GM18858 (cell line): ENCODE measurements around the gene TNFSF4.

ENCODE experiments used
- ATAC-seq: cut with Tn5 transposase; IDR thresholded peaks from one replicate; pipeline ENCODE4 v1.9.1; 2021; ENCODE audit not compliant: unreplicated experiment

The TNFSF4 gene

DNA sequence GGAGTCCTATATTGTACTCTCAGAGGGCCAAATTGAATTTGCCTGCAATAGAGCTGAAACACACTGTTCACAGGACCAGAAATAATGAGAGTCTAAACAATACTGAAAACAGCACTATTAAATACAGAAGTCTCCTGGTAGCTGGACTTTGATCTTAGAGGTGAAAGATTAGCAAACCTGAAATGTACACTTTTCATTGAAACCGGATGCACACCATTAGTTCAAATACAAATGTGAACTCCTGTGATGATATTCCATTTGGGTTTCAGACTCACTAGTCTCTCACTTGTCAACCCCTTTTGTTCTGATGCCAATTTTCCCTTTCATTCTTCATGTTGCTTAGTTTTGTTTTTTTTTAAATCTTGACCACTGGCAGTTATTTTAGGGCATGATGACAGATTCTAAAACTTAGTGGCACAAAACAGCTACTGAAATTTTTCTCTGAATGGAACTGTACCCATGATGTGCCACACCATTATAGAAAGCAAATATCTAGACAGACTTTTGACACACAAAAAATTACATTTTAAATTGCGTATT is 5.9 kb upstream of the TNFSF4 start:
- ATAC-seq, result peak; percentile 83

DNA sequence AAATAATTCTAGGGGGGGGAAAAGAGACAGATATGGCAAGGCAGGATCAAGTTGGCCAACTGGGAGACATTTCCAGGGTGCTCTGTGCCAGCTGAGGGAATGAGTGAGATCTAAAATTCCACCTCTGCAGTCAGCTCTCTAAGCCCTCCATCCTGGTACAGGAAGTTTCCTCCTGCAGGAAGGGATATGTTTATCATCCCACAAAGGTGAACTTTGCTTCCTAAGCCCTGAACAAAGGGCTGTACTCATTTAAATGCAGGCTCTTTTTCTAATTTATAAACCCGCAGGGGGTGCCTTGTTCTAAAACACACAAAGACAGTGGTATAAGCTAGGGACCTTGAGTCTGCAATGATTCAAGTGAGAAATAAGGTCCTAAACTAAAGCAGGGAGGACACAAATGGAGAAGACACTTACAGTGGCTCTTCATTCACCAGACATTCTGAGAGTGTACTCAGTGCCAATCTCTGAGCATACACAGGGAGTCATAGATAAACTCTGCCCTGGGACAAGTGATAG is 3.6 kb upstream of the TNFSF4 start:
- no peak for ATAC-seq

DNA sequence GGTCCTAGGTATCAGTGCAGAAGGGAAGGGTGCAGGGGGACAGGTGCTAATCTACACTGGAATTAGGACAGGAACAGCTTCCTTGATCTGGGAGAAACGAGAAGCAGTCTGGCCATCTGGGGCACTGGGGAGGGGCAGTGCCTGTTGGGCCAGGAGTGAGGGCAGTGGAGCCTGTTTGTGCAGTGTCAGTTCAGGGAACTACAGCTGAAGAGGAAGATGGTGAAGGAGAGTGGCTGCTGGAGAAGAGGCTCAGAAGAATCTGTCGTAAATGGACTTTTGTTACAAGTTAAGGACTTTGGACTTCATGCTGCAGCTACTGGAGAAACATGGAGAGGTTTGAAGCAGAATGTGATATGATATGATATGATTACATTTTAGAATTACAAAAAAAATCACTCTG is 3.2 kb upstream of the TNFSF4 start:
- ATAC-seq, result no peak

DNA sequence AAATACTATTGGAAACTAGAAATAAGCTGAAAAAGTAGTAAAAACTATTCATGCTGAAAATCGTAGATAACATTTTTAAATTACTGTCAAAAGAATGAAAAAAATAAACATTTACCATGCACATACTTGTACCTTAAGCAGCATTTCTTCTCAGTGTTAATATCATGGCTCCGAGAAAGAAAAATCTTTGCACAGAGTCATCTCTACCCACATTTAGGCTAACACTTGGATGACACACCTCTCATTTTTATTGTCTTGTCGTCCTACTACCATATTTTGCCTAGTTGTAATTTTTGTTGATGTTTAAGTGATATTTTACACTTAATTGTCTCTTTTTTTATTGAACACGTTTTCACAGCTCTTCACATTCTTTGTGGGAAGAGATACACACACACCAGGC is 1.7 kb upstream of the TNFSF4 start:
- ATAC-seq, result no peak

DNA sequence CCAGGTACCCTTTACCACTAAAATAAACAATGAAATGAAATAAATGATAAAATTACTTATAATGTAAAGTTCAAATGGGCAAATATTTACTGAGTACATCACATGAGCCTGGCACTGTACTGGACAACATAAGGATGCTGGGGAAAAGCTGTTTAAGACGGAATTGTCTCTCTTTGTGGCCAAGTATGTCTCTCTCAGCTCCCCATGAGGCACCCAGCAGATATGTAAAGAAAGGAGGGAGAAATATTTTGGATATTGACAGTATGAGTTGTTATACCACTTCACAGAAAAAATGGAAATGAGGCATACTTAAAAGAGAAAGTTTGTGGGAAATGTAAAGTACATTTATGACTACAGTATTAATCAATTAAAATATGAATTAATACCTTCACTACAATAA is 1.0 kb upstream of the TNFSF4 start:
- no peak for ATAC-seq

DNA sequence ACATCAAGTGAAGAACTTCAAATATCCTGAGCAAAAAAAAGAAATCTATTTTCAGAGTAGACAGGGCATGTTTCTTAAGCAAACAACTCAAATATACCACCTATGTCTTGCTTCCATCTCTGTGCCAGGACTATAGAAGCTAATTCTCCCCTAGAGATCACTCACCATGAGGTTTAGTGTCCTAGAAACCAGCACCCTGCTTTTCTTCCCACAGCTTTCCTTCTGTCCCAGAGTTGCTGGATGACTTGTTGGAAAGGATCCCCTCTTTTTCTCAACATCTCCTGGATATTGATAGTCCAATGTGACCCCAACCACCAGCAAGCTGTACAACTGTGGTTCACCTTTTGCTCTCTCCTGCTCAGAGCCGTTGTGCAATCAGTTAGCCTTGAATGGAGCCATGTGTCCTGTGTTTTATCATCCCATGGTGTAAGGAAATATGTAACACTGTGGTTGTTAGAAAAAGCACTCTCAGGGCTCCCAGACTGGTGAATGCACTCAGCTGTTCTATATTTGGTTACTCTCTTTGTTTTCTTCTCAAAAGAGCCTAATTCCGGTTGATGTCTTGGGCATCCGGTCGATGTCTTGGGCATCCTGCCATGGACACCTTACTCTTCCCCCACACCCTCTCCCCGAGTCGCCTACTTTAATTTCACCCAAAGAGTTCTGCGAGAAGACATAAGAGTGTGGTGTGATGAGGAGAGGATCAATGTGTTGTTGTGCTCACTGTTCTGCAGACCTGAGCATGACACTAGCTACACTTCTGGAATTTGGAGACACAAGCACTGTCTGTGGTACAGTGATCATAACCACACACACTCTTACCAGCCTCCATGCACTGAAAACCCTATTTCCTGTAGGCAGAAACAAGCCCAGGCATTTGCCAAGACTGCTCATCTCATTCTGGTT is 1.7 kb downstream of the TNFSF4 start:
- peak; percentile 48 for ATAC-seq

DNA sequence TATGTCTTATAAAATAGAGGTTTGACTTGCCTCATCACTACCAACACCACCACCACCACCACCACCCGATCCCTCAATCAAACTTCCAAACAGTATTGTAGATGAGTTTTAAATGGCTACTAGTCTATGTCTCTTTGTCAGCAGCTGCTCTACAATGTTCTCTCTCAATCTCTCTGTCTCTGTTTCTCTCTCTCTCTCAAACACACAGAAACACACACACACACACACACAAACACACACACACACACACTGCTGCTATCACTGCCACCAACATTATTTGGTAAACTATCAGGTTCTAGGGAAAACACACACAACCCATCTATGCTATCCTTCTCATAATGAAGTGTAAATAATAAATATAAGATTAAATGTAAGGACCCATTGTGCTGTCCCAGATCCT is 2.4 kb downstream of the TNFSF4 start:
- ATAC-seq, result no peak

DNA sequence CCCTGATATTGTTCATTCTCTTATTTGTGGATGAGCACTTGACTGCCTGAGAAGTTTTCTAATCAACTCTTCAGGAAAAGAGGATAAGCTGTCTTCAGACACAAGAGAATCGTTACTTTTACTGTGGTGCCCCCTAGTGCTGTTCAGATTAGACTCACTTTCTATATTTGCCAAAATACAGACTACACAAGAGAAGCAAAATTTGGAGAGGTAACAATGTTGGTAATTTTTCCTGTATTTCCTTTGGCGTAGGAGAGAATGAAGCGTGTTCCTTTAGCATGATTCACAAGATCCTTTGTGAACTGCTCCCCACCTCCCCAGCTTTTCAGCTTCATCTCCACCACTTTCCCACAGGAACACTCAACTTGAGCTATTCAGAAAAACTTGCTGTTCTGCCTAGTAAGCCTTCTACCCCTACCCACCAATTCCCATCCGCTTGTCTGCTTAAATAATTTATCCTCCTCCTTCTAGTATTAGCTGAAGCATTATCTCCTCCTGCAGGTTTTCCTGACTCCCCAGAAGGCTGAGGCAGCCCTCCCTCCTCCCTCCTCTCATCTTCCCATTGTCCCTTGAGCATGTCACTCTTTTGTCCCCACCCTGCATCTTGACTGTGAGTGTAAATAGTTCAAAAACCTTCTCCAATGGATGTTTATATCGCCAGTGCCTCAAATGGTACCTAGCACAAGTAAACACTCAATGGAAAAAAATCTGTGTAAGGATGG is 4.5 kb downstream of the TNFSF4 start:
- no peak for ATAC-seq

DNA sequence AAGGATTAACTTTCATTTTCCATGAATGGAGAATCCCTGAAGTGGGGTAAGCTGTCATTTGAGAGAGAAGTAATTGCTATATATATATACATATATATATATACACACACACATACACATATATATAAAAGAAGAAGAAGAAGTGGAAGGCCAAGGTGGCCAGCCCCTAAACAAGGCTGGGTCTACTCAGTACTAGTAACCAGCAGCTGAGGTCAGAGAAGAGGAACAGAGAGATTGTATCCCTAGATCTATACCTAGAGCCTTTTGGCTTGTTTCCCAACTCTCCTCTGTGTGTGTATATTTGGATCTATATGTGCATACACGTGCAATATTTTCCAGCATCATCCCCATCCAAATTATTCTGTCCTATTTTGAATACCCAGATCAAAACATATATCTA is 5.2 kb downstream of the TNFSF4 start:
- no peak for ATAC-seq

DNA sequence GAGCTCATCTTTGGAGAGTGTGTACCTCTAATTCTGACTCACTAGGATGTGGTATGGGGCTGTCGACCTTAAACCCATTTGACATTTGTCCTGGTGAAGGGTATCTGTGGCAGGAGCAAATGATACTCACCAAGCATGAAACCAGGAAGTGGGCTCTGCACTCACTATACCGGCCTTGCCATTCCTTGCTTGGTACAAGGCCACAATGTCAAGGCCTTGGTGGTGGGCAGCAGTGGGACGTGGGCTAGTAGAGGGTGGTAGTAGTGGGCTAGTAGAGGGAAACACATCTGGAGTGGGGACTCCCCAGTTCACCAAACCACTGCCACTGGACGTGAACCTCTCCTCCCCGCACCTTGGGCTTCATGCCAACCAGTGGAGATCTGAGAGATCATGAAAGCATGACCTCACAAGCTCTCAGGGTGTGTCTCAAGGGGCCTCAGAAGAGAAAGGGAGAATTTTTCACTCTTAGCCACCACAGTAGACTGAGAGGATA is 11.5 kb downstream of the TNFSF4 start:
- peak; percentile 66 for ATAC-seq

DNA sequence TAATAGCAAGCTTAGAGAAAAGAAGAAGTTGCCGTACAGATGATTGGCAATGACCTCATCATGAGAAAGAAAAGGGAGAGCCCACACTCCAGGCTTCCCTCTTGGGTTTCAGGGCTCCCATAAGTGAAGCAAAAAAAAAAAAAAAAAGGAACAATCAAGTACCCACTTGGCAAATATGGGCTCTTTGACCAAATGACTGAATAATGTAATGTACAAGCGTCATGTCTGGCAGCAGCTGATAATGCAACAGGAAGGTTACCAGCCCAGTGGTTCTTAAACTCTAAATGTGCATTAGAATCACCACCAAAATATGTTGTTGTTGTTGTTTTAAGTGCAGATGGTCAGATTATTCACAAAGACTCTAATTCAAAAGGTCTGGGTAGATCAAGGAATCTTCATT is 13.5 kb downstream of the TNFSF4 start:
- ATAC-seq, result no peak

DNA sequence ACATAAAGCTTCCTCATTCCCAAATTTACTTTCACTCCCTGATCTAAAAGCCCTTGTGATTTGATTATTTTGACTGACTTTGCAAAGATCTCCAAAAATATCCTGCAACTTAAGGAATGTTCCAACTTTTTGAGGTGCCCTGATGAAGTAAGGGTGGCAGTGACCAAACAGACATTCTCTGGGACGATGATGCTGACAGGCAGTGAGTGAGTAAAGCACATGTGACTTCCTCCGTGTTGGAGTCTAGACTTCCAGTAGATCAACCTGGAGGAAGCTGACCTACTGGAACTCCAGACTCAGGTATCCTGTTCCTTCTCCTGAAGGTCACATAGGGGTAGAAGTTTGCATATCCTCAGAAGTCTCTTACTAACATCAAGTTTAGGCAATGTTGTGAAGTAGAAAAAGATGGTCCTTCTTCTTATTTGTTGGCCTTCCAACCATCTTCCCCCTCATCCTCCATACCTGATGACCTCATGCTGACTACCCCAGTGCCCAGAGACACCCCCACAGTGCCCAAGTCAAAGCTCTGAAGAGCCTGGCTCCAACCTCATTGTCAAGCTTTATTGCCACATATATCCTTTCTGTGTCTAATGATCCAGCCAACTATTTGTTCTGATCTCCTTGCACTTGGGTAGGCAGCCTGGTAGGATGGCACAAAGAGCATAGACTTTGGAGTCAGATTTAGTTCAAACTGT is 16.0 kb downstream of the TNFSF4 start:
- ATAC-seq, result no peak

DNA sequence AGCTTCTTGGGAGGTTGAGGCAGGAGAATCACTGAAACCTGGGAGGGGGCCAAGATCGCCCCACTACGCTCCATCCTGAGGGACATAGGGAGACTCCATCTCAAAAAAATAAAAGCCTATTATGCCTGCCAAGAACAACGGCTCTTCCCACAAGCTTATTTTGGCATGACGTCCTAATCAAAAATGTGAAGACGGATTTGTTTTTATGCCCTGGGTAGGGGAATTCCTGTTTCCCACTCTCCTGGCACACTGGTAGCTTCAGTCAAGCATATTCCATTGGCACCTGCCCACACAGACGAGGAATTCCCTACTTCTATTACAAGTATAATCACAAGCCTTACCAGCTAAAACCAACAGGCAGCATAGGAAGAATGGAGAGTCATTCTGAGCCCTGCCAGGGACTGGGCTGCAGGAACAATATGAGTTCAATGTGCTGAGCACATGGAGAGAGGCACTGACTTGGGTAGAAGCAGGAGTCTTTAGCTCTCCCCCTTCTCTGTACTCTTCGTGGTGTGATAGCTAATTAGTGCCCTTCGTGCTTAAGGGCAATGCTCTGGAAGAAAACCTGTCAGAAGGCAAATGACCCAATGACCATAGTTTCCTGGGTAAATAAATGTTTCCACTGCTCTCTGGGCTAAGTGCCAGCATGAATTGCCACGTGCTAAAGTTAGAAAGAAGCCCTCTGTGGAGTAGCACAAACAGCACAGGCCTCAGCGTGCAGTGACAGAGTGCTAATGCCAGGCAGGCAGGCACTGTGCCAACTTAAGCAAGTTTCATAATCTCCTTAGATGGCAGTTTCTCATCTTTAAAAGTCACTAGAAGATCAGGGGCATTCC is 16.8 kb downstream of the TNFSF4 start:
- no peak for ATAC-seq

DNA sequence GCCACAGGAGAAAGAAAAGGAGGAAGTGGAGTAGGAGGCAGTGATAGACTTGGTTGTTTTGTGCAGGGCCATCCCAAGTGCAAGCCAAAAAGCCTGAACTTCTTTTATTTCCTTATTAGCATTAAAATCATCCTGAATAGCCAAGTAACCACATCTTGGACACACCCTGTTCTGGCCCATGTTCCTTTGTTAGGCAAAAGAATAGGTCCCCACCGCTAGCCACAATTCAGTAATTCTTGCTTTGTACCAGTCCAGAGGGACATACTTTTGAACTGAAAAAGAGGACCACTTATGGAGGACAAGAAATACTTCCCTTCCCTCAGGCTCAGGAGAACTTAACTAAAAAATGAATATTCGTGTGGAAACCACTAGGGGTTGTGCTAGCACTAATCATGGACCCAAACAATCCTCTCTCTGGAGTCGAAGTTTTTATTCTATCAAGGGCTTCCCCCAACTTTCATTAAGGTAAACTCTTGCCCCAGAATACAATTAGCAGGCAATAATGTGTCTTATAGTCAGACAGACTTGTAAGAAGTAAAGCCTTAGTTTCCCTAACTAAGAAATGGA is 19.4 kb downstream of the TNFSF4 start:
- no peak for ATAC-seq

DNA sequence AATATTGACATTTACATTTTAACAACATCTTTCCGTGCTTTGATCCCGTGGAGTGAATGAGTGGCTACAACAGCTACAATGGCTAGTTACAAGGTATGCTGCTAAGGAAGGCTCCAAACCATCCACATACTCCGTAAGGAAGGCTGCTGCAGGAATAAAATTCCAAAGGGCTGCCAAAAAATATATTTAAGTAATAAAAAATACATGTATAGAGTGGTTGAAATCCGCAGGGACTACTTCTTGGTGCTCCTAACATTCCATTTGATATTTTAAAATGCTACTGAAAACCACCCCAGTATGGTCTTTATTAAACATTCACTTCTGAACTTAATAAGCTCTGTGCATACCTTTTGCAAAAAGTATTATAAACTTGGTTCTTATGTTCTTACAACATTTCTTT is 25.3 kb downstream of the TNFSF4 start:
- ATAC-seq, result no peak

DNA sequence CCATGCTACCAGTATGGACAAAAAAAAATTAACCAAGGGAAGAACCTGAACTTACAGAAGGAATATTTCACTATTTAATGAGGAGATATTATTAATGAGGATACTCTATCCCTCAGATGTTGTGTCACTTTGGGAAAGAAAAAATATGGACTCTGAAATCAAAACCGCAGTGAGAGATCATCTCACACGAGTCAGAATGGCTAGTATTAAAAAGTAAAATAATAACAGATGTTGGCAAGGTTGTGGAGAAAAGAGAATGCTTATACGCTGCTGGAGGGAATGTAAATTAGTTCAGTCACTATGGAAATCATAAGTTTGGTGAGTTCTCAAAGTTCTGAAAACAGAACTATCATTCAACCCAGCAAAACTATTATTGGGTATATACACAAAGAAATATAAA is 30.9 kb downstream of the TNFSF4 start:
- ATAC-seq, result no peak

DNA sequence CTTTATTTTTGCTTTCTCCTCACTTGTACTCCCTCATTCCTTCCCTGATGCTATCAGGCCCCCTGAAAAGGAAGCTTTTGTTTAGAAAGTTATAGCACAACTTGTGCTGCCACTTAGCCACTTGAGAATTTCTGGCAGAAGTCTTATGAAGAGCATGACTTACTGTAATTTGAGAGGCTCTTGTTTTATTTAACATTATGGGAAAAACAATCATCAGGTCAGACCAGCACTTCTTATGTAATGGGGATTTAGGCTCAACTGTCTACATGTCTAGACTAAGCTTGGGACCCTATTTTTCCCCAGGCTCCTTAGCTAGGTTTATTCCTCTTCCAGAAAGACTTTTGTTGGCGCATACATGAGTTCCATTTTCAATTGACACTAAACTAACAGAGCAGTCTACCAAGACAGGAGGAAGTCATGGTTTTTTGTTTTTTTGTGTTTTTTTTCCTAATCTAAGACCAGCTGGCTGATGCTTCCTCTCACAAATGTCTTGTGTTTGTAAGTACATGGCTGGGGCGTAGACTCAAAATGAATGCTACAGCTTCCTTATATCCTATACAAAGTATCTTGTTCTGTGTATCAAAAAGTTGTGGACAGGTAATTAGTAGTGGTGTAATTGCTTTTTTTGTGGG is 31.5 kb downstream of the TNFSF4 start:
- no peak for ATAC-seq

DNA sequence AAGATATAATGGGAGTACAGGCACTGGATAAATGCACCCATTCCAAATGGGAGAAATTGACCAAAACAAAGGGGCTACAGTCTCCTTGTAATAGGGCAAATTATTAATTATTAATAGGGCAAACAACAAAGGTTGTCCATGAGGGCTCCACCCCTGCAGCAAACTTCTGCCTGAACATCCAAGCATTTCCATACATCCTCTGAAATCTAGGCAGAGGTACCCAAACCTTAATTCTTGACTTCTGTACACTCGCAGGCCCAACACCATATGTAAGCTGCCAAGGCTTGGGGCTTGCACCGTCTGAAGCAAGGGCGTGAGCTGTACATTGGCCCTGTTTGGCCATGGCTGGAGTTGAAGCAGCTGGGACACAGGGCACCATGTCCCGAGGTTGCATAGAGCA is 33.7 kb downstream of the TNFSF4 start:
- ATAC-seq, result no peak

DNA sequence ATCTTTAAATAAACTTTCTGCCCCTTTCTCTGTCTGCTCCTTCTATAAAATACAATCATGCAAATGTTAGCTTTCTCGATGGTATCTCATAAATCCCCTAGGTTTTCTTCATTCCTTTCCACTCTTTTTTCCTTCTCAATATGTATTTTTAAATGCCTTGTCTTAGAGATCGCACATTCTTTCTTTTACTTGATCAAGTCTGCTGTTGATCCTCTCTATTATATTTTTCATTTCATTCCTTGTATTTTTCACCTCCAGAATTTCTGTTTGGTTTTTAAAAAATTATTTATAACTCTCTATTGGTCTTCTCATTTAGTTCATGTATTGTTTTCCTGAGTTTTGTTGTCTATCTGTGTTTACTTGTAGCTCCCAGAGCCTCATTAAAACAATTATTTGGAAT is 36.0 kb downstream of the TNFSF4 start:
- no peak for ATAC-seq
